Activated naive CD8-positive, alpha-beta T cell treated with anti-CD3 and anti-CD28 coated beads, Interleukin-2, amount 50 U/mL, for 24 hours (primary cell): Measurements from ENCODE around the gene TOR1B.

ENCODE experiments used
- ATAC-seq: fragments of 150-1000 bp; cut with Tn5 transposase; one replicate; pipeline ENCODE4 v1.10.0; 2021
- DNase-seq: peaks from one replicate; pipeline ENCODE4 v3.0.0; 2021
- H3K27ac Mint-ChIP-seq: one replicate; pipeline ENCODE4 v1.8.0; 2021; ENCODE audit warnings: mild to moderate bottlenecking, mixed read lengths
- H3K27me3 Mint-ChIP-seq: one replicate; pipeline ENCODE4 v1.8.0; 2021; ENCODE audit warnings: mixed read lengths
- H3K36me3 Mint-ChIP-seq: one replicate; pipeline ENCODE4 v1.8.0; 2021; ENCODE audit warnings: low read depth, mixed read lengths
- H3K4me1 Mint-ChIP-seq: one replicate; pipeline ENCODE4 v1.8.0; 2021; ENCODE audit warnings: mixed read lengths
- H3K4me3 Mint-ChIP-seq: one replicate; pipeline ENCODE4 v1.8.0; 2021; ENCODE audit warnings: mild to moderate bottlenecking, moderate library complexity, mixed read lengths
- H3K9me3 Mint-ChIP-seq: one replicate; pipeline ENCODE4 v1.8.0; 2021; ENCODE audit warnings: mixed read lengths

TOR1B gene

DNA sequence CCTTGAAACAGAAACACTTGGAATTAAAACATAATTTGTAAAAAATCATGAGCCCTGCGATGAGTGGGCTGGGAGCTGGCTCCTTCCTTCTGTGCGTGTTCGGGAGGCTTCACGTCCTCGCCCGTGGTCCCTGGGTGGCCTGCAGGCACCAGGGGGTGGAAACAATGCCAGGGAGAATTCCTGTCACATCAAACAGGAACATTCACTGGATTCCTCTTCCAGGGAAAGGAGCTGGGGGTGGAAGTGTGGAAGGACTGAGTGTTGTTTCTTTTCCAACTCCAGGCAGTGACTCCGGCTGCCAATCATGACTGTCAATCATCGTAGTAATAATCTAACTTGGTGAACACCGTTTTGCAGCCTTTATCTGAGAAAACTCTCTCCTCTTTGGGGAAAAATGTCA lies 10.7 kb downstream of the TOR1B start:
- ATAC-seq: no peak
- peaks cover 4% of the 10 kb centered on the region for H3K4me1 Mint-ChIP-seq
- H3K27ac Mint-ChIP-seq: no peak overlapping the region
- DNase-seq: no peak
- peaks cover 47% of the 10 kb centered on the region for H3K36me3 Mint-ChIP-seq
- H3K4me3 Mint-ChIP-seq: no peak overlapping the region
- H3K27me3 Mint-ChIP-seq: no peaks in the 10 kb centered on the region
- no peaks in the 10 kb centered on the region for H3K9me3 Mint-ChIP-seq

- Mint-ChIP-seq H3K36me3 (peaks cover 47% of the 10 kb centered on the region), H3K4me3 (no peak overlapping the region), H3K9me3 (no peaks in the 10 kb centered on the region), H3K27me3 (no peaks in the 10 kb centered on the region), H3K4me1 (peaks cover 4% of the 10 kb centered on the region), H3K27ac (no peak overlapping the region)
- DNase-seq: no peak
- ATAC-seq: no peak
Measured at GRCh38 chr9:129814432-129815223, 11.6 kb downstream of the TOR1B start.

DNA sequence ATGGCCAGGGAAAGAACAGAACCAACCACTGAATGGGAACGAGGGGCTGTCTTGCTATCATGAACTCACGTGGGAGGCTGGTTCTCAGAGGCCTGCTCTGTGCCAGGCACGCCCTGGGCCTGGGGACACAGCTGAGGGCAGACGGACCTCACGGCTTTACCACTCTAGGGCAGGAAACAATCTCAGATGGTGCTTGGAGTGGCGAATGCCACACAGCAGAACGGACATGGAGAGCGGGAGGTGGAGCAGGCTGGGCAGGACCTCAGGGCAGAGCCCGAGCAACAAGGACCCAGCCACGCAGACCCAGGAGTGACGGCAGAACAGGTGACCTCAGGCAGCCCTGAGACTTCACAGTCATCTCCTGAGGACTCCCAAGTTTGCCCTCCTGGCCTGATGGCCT lies 12.3 kb downstream of the TOR1B start:
- no peaks in the 10 kb centered on the region for H3K27me3 Mint-ChIP-seq
- peaks cover 4% of the 10 kb centered on the region for H3K4me1 Mint-ChIP-seq
- H3K36me3 Mint-ChIP-seq: peaks cover 44% of the 10 kb centered on the region
- H3K9me3 Mint-ChIP-seq: no peaks in the 10 kb centered on the region
- H3K27ac Mint-ChIP-seq: no peak overlapping the region
- DNase-seq (no peak), ATAC-seq (no peak)
- H3K4me3 Mint-ChIP-seq: no peak overlapping the region

DNA sequence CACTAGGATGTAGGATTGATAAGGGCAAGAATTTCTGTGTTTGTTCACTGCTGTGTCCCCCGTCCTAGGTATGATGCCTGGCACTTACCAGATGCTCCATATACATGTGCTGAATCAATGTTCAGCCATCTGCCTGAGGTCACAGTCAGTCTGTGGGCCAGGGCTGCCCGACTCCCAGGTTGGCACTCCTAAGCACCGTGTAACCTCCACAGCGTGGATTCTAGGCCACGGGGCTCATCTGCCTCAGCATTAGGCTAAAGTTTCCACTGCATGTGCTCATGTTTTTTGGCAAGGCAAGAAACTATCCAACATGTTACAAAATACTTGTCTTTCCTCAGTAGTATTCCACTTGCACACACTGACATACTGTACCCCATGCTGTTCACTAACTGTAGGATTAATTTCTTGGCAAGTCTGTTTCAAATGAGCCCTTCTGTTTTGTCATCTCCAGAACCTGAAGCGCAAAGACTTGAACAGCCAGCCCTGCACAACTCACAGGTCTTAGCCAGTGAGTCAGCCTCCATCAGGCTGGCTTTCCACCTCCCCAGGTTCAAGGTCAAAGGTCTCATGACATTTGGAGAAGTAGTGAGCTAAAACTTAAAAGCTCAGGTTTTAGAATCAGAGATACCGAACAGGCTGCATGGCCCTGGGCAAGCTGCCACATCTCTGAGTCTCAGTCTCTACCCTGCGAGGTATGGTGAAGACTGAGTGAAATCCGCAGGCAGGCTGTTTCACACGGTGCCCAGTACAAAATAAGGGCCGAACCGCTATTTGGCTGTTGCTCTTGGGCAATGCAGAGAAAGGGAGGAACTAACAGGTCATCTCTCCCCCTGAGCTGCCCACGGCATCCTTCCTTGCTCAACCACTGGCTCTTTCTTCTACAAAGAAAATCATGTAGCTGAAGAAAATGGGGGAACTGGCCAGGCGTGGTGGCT lies 13.8 kb downstream of the TOR1B start:
- ATAC-seq: no peak
- Mint-ChIP-seq H3K36me3 (peaks cover 41% of the 10 kb centered on the region), H3K4me3 (no peak overlapping the region), H3K9me3 (no peaks in the 10 kb centered on the region), H3K27ac (no peak overlapping the region), H3K27me3 (no peaks in the 10 kb centered on the region), H3K4me1 (peaks cover 4% of the 10 kb centered on the region)
- DNase-seq: no peak

DNA sequence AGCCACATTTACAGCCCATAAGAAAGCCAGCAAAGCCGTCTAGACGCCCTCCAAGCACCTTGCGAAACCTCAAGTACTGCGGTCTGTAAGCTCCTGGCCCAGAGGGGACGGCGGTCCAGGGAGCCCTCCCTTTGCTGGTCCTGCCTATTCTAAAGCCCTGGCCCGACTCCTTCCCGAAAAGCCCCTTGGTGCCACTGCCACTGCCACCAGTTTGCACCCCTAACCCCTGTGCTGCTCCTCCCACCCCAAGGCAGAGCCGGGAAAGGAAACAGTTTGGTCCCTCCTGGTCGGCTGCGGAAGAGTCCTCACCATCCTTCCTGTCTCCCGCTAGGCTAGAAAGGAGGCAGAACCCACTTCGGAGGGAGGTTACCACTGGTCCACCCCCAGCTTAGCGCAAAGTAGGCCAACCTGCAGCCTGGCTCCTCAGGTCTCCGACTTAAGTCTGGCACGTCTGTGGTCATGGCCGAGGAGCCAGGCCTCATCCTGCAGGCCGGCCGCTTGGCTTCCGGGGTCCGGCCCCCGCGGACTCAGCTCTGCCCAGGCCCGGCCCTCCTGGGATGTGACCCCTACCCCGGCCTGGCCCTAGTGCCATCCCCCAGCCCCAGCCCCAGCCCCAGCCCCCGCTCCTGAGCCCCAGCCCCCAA lies 20.0 kb downstream of the TOR1B start:
- no peaks in the 10 kb centered on the region for H3K9me3 Mint-ChIP-seq
- no peaks in the 10 kb centered on the region for H3K27me3 Mint-ChIP-seq
- peak; percentile 25 for ATAC-seq
- peaks cover 30% of the 10 kb centered on the region for H3K36me3 Mint-ChIP-seq
- H3K4me1 Mint-ChIP-seq: peaks cover 11% of the 10 kb centered on the region
- DNase-seq: peak; percentile 22
- H3K4me3 Mint-ChIP-seq: peak overlapping the region; percentile 87
- H3K27ac Mint-ChIP-seq: peak overlapping the region; percentile 84

- Mint-ChIP-seq H3K27ac (peak overlapping the region; percentile 72), H3K27me3 (no peaks in the 10 kb centered on the region), H3K4me3 (peak overlapping the region; percentile 87), H3K9me3 (no peaks in the 10 kb centered on the region), H3K4me1 (peaks cover 11% of the 10 kb centered on the region), H3K36me3 (peaks cover 29% of the 10 kb centered on the region)
- ATAC-seq (peak; percentile 52), DNase-seq (no peak)
Measured at GRCh38 chr9:129823542-129823934, 20.6 kb downstream of the TOR1B start.

- Mint-ChIP-seq H3K4me3 (peak within 1 kb of the TSS; percentile 87), H3K9me3 (no peaks in the 10 kb centered on the region), H3K27me3 (no peaks in the 10 kb centered on the region), H3K36me3 (peaks cover 30% of the 10 kb centered on the region), H3K4me1 (peaks cover 11% of the 10 kb centered on the region), H3K27ac (peak within 1 kb of the TSS; percentile 84)
- ATAC-seq (peak; percentile 90), DNase-seq (peak; percentile 93)
Measured at GRCh38 chr9:129823935-129824601, 21.1 kb downstream of the TOR1B start, which contains the start of gene TOR1A. Gene TOR1A, minus strand, starts transcription at chr9:129824136. Its CDS starts 51 bp downstream, at chr9:129824085.

GRCh38 chr9:129826344-129826743 lies 23.4 kb downstream of the TOR1B start:
- Mint-ChIP-seq H3K27ac (no peak overlapping the region), H3K9me3 (no peaks in the 10 kb centered on the region), H3K27me3 (no peaks in the 10 kb centered on the region), H3K4me1 (peaks cover 11% of the 10 kb centered on the region), H3K4me3 (no peak overlapping the region), H3K36me3 (peaks cover 37% of the 10 kb centered on the region)
- no peak for ATAC-seq
- no peak for DNase-seq

DNA sequence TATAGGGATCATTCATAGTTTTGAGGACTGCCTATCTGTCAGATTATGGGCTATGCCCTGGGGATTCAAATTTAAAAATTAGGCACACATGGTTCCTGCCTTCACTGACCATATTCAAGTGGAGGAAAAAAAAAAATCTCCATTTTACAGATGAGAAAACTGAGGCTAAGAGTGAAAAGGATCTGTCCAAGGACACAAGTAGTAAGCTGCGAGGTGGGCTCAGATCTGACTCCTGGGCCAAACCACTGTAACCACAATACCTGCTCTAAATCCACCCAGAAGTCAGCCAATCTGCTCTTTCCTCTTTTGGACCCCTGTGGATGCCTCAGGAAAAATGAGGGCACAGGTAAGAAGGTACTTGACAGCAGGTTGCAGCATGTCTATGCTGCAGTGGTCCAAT lies 23.8 kb downstream of the TOR1B start:
- DNase-seq: no peak
- no peak overlapping the region for H3K4me3 Mint-ChIP-seq
- H3K27ac Mint-ChIP-seq: no peak overlapping the region
- peaks cover 11% of the 10 kb centered on the region for H3K4me1 Mint-ChIP-seq
- no peaks in the 10 kb centered on the region for H3K27me3 Mint-ChIP-seq
- ATAC-seq: no peak
- H3K9me3 Mint-ChIP-seq: no peaks in the 10 kb centered on the region
- peaks cover 41% of the 10 kb centered on the region for H3K36me3 Mint-ChIP-seq

GRCh38 chr9:129828051-129828450 lies 25.1 kb downstream of the TOR1B start:
- ATAC-seq: no peak
- no peak for DNase-seq
- peaks cover 1% of the 10 kb centered on the region for H3K4me1 Mint-ChIP-seq
- H3K36me3 Mint-ChIP-seq: peaks cover 38% of the 10 kb centered on the region
- H3K27ac Mint-ChIP-seq: peak overlapping the region; percentile 19
- no peak overlapping the region for H3K4me3 Mint-ChIP-seq
- no peaks in the 10 kb centered on the region for H3K9me3 Mint-ChIP-seq
- no peaks in the 10 kb centered on the region for H3K27me3 Mint-ChIP-seq

DNA sequence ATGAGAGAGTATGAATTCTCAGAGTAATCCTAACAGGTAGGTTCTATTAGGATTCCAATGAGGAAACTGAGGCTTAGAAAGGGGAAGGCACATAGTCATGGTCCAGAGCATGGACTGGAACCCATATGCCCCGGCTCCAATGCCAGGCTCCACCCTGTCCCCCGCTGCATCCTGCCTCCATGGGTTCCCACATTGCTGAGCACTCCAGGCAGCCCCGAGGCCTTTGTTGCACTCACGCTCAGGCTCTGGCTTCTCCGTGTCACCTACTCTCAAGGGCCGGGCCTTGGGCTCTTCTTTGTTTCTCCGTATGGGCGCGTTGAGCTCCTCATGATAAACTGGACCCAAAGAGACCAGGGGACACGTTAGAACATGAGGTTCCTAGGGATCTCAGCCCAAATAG lies 26.0 kb downstream of the TOR1B start:
- peaks cover 44% of the 10 kb centered on the region for H3K36me3 Mint-ChIP-seq
- no peak overlapping the region for H3K4me3 Mint-ChIP-seq
- H3K27ac Mint-ChIP-seq: no peak overlapping the region
- peaks cover 9% of the 10 kb centered on the region for H3K4me1 Mint-ChIP-seq
- H3K27me3 Mint-ChIP-seq: no peaks in the 10 kb centered on the region
- ATAC-seq (no peak), DNase-seq (no peak)
- H3K9me3 Mint-ChIP-seq: no peaks in the 10 kb centered on the region

DNA sequence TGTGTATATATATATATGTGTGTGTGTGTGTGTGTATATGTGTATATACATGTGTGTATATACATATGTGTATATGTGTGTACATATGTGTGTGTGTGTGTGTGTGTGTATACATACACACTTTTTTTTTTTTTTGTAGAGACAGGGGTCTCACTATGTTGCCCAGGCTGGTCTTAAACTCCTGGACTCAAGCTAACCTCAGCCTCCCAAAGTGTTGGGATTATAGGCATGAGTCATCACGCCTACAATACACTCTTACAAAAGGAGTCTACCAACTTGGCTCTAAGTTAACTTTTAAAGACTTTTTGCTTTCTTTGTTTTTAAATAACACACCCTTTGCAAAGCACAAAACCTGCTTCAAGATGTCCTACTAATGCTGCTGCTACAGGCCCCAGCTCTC lies 30.0 kb downstream of the TOR1B start:
- ATAC-seq (no peak), DNase-seq (no peak)
- Mint-ChIP-seq H3K27ac (no peak overlapping the region), H3K36me3 (peaks cover 45% of the 10 kb centered on the region), H3K27me3 (no peaks in the 10 kb centered on the region), H3K9me3 (no peaks in the 10 kb centered on the region), H3K4me3 (peak overlapping the region; percentile 98), H3K4me1 (peaks cover 38% of the 10 kb centered on the region)

- H3K27ac Mint-ChIP-seq: peak overlapping the region; percentile 96
- H3K4me3 Mint-ChIP-seq: peak overlapping the region; percentile 98
- peaks cover 54% of the 10 kb centered on the region for H3K4me1 Mint-ChIP-seq
- ATAC-seq (peak; percentile 6), DNase-seq (peak; percentile 41)
- H3K36me3 Mint-ChIP-seq: peaks cover 31% of the 10 kb centered on the region
- no peaks in the 10 kb centered on the region for H3K9me3 Mint-ChIP-seq
- H3K27me3 Mint-ChIP-seq: no peaks in the 10 kb centered on the region
Measured at GRCh38 chr9:129834489-129835127, 31.6 kb downstream of the TOR1B start.
